GM19455 (cell line): ENCODE results near the gene GNRHR.
"Not testable (repeated sequence)": the region's sequence is repeated elsewhere in the genome, so short reads cannot be mapped to it uniquely, and the experiment has no call there.

Experiments
- ATAC-seq: cut with Tn5 transposase; IDR thresholded peaks from one replicate; pipeline ENCODE4 v1.9.1; 2021; ENCODE audit not compliant: unreplicated experiment

Gene GNRHR

GRCh38 chr4:67754288-67754687 is at the start of gene GNRHR:
GNRHR (minus strand) TSS chr4:67754388; CDS start chr4:67754335, 53 bp downstream.
- ATAC-seq: no peak

- no peak for ATAC-seq
Measured at GRCh38 chr4:67796810-67797209, 42.6 kb upstream of the GNRHR start.

- no peak for ATAC-seq
Measured at GRCh38 chr4:67790721-67791120, 36.5 kb upstream of the GNRHR start.

GRCh38 chr4:67787311-67787710 is 33.1 kb upstream of the GNRHR start:
- ATAC-seq: no peak

- ATAC-seq: no peak
Measured at GRCh38 chr4:67785528-67785927, 31.3 kb upstream of the GNRHR start.

- no peak for ATAC-seq
Measured at GRCh38 chr4:67779631-67780030, 25.4 kb upstream of the GNRHR start.

- ATAC-seq: no peak
Measured at GRCh38 chr4:67776746-67777145, 22.6 kb upstream of the GNRHR start.

GRCh38 chr4:67770422-67770821 is 16.2 kb upstream of the GNRHR start:
- ATAC-seq: no peak

- no peak for ATAC-seq
Measured at GRCh38 chr4:67765928-67766327, 11.7 kb upstream of the GNRHR start.

GRCh38 chr4:67765401-67765800 is 11.2 kb upstream of the GNRHR start:
- no peak for ATAC-seq

GRCh38 chr4:67764183-67764582 is 10.0 kb upstream of the GNRHR start:
- no peak for ATAC-seq

GRCh38 chr4:67762086-67762485 is 7.9 kb upstream of the GNRHR start:
- peak; percentile 95 for ATAC-seq

GRCh38 chr4:67756991-67757390 is 2.8 kb upstream of the GNRHR start:
- not testable (repeated sequence) for ATAC-seq

GRCh38 chr4:67755974-67756373 is 1.8 kb upstream of the GNRHR start:
- no peak for ATAC-seq

- no peak for ATAC-seq
Measured at GRCh38 chr4:67751260-67751659, 2.9 kb downstream of the GNRHR start.

GRCh38 chr4:67750691-67751090 is 3.5 kb downstream of the GNRHR start:
- ATAC-seq: no peak

- no peak for ATAC-seq
Measured at GRCh38 chr4:67749286-67749685, 4.9 kb downstream of the GNRHR start.

- no peak for ATAC-seq
Measured at GRCh38 chr4:67746797-67747495, 7.2 kb downstream of the GNRHR start.

- ATAC-seq: no peak
Measured at GRCh38 chr4:67744561-67745283, 9.5 kb downstream of the GNRHR start.

GRCh38 chr4:67743194-67743593 is 11.0 kb downstream of the GNRHR start:
- ATAC-seq: no peak

GRCh38 chr4:67736262-67736661 is 17.9 kb downstream of the GNRHR start:
- ATAC-seq: no peak

GRCh38 chr4:67735325-67735724 is 18.9 kb downstream of the GNRHR start:
- no peak for ATAC-seq

GRCh38 chr4:67730511-67730910 is 23.7 kb downstream of the GNRHR start:
- ATAC-seq: not testable (repeated sequence)
